SK-N-SH (cell line): ENCODE data around the gene PHLDA3.

ENCODE experiments used
- CTCF ChIP-seq: fragments of 200-600 bp; sonication (generic); IDR thresholded peaks from 2 replicates; pipeline ENCODE4 v1.6.1; 2017; ENCODE audit warnings: antibody characterized with exemption, mild to moderate bottlenecking, moderate library complexity
- EP300 ChIP-seq, 2 experiments: IDR thresholded peaks; 2 replicates each; pipeline versions ENCODE4 v1.4.0 to v1.6.1; 2012; ENCODE audit warnings: borderline replicate concordance in 1 of 2, low read depth in 1 of 2, low read length in 1 of 2
- EZH2phosphoT487 ChIP-seq: fragments of 200-600 bp; sonication (generic); IDR thresholded peaks from 2 replicates; pipeline ENCODE4 v1.6.1; 2017; ENCODE audit warnings: low read depth, mixed run types, mild to moderate bottlenecking, antibody characterized with exemption, moderate library complexity, borderline replicate concordance
- GABPA ChIP-seq: IDR thresholded peaks from 2 replicates; pipeline ENCODE4 v1.4.0; 2012; ENCODE audit warnings: low read depth, mild to moderate bottlenecking
- MXI1 ChIP-seq: IDR thresholded peaks from 2 replicates; pipeline ENCODE4 v1.6.1; 2012; ENCODE audit warnings: mild to moderate bottlenecking, low read depth, low read length, improper control_type of control experiment
- NRF1 ChIP-seq: IDR thresholded peaks from 2 replicates; pipeline ENCODE4 v1.6.1; 2012; ENCODE audit warnings: low read depth, mild to moderate bottlenecking, low read length
- RAD21 ChIP-seq: IDR thresholded peaks from 2 replicates; pipeline ENCODE4 v1.6.1; 2012; ENCODE audit warnings: mild to moderate bottlenecking, low read length
- TAF1 ChIP-seq: IDR thresholded peaks from 2 replicates; pipeline ENCODE4 v1.6.1; 2012; ENCODE audit warnings: low read depth, mild to moderate bottlenecking, low read length, moderate library complexity, borderline replicate concordance
- TF ChIP-seq, protein P1 (sequence below): IDR thresholded peaks from 2 replicates; pipeline ENCODE4 v1.4.0; 2012; ENCODE audit warnings: low read depth

DNA sequence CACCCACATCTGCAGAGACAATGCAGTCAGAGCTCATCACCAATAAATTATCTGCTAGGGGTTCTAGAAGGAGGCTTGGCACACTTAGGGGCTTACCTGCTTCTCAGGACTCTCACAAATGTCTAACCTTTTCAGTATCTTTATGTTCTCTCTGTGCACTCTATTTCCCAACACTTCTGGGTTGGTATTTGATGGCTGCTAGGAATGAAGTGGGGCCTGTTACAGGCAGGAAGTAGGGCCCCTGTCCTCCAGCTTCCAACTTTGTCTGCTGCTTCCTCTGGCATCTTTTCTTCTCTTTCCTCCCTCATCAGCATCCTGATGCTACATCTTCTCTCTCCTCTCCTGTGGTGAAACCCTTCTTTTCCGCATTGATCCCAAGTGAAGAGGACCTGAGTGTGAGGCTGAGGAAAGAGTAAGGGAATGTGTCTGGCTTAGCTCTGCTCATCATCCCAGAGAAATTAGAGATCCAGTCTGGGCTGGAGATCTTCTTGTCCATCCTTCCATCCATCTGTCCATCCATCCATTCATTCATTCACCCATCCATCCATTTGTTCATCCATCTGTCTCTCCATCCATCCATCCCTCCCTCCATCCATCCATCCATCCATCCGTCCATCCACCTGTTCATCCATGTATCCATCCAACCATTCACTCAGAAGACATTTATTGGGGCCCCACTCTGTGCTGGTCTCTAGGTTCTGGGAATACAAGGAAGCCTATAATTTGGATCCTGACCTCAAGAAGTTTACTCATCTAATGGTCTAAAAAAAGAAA is 40.8 kb upstream of the PHLDA3 start:
- no peak for TF ChIP-seq MXI1
- TF ChIP-seq, protein P1, sequence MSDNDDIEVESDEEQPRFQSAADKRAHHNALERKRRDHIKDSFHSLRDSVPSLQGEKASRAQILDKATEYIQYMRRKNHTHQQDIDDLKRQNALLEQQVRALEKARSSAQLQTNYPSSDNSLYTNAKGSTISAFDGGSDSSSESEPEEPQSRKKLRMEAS, result no peak
- no peak for TF ChIP-seq CTCF
- TF ChIP-seq RAD21, result no peak
- TF ChIP-seq EZH2phosphoT487, result no peak
- TF ChIP-seq TAF1, result no peak
- no peak for TF ChIP-seq NRF1
- no peak for TF ChIP-seq GABPA
- TF ChIP-seq EP300 (IDR thresholded peaks at IDR 0.05; ENCODE audit: borderline replicate concordance in 1 of 2, low read depth in 1 of 2, low read length in 1 of 2), result no peak
